Stimulated activated CD8-positive, alpha-beta memory T cell treated with anti-CD3 and anti-CD28 coated beads, Interleukin-4, amount 100 ng/mL, for 48 hours (primary cell): ENCODE data around the gene VPS39.

Experiments
- DNase-seq: peaks from one replicate; pipeline ENCODE4 v3.0.0-alpha.2; 2020

Gene VPS39

DNA sequence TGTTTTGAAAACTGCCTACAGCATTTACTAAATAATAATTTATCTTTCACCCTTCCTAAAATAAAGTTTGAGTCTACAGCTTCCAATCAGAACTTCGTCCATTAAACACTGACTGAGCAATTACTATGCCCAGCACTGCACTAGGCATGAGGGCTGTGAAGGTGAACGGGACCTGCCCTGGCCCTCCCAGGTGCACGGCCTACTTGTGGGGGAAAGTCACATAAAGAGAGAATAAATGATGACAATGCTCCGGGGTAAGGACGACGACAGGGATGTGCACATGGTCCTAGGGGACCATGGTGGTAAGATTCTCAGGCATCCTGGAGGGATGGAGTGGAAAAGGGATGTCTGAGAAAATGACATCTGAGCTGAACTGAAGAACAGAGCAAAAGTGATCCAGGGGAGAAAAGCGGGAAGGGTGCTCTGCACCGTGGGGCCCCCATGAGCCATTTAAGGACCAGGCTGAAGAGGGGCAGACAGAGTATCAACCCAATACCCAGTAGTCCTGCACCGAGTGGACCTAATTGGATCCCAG lies 63.2 kb downstream of the VPS39 start:
- no peak for DNase-seq

DNA sequence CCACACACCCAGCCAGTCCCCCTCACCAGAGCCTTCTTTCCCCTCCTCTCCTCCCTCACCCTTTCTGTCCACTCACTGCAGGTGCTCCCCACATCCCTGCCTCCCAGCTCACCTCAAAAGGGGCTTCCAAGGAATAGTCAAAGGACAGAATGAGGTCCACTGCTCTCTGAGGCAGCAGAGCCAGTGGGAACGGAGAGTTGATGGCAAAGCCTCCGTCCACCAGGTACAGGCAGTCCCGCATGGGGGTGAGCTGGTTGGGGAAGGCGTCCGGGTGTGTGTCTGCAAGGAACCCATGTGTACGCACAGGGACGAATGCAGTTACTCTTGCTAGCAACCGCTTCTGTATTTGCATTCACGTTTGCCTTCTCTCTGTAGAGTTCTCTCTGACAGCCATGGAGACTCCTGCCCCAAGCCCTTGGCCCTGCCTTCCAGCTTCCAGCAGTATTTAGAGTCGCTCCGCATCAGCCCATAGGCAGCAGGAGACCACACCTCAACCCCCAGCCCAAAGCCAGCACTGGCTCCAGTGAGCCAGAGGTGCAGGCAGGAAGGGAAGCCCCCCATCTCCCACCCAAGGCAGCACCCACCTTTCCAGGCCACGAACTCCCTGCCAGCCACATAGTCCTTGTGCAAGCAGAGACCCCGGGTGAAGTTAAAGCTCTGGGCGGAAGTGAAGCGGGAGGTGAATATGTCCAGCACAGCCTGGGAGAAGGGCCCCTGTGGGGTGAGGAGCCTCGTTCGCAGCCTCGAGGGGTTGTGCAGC lies 64.1 kb downstream of the VPS39 start:
- DNase-seq, result no peak

DNA sequence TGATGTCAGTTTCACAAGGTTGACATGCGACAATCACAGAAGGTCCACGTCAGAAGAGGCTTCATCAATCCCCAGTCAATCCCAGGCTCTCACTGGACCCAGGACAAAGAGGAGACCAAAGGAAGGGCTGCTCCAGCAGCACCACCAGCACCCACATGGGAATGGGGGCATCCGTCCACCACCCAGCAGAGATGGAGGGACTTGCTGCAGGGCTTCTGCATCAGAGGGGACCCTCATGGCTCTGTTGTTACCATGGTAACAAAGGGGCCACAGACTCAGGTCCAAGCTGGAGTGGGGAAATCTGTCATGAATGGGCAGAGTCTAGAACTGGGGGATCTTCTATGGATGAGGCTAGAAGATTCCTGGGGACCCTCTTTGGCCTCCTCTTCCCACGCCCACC lies 64.7 kb downstream of the VPS39 start:
- DNase-seq, result no peak

DNA sequence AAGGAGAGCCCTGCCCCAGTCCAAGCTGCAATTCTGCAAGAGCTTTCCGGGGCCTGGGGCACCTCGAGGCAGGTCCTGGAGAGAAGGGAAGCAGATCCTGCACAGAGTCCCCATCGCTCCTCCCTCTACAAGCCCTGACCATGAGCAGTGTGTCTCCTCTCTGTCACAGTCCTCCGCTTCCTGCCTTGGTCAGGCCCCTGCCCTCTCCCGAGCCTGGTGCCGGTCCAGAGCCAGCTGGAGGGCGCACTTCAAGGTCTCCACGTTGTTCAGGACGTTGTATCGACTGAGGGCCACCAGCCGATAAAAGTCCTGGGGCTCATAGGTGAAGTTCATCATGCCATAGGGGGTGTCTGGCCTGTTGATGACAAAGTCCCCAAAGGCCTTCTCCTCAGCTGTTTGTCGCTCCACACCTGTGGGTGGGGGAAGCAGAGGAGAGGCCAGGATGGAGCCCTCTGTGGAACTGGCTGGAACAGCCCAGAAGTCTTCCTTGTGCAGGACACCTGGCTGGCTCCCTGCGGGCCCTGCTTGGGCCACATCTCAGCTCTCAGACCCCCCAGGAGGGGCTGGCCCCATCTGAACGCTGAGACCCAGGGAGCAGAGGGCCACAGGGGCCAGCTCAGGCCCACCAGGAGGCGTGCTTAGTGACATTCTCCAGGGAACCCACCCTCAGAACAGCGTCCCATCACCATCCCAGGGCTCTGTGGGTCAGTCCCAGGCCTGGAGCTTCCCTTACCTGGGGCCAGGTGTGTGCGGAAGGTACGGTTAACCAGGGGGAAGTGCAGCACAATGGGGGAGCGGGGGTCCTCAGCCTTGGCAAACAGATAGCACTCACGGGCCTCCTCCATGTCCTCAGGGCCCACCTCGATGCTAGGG lies 66.1 kb downstream of the VPS39 start:
- DNase-seq, result no peak

DNA sequence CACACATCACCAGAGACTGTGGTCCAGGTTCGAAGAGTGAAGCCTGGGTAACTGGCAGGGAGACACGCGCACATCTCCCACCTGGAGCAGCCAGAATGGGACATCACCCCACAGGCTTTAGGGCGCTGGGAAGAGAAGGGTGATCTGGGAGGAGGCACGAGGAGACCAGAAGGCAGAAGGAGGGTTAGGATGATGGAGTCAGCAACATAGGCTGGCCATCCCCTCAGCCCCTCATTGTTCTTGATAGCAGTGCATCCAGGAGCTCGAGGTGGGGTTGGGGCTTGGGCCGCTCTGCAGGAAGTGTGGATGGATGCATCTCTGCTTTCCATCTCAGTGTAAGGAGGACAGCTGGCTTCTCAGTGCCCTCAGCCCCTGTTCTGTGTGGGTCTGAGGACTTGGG lies 66.9 kb downstream of the VPS39 start:
- DNase-seq, result no peak

DNA sequence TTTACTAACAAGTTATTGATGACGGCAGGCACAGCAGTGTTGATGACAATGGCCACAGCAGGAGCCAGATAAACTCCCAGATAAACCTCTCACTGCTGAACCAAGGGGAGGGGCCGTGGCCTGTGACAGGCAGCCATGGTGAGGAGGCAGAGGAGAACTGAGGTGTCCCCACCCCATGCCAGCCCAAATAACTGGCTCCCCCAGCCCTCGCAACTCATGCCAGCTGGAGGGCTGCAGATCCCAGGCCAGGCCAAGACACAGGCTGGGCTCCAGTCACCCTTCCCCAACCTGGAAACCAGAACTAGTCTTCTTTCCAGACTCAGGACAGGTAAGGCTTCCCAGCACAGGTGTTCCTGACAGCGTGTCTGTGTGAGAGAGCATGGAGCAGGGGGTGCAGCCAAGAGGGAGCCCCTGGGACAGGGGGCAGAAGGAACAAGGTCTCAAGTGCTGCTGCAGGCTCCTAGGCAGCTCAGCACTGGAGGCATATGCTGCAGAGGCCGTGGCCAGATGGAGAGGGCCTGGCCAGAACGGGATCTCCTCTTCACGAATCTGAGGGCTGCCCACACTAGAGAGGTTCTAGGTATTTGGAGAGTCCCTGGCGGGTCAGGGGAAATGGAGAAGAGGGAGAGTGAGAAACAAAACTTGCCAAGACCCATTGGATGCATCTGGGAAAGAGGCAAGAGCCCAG lies 67.6 kb downstream of the VPS39 start:
- no peak for DNase-seq

DNA sequence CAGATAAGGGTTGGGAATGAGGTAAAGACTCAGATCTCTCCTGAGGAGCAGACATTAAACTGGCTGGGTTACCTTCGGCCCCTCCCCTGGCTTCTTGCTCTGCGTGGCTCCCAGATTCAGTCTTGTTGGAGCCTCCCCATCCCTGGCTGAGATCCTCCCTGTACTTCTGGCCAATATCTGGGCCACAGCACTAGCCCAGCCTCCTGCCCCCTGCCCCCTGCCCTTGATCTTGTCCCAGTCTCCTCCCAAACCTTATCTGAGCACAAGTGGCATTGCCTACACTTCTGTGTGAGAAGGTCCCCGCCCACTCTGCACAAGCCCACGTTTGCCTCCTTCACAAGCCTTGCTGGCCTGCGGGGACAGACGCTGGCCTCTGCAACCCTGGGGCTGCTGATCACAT lies 68.5 kb downstream of the VPS39 start:
- DNase-seq, result no peak

DNA sequence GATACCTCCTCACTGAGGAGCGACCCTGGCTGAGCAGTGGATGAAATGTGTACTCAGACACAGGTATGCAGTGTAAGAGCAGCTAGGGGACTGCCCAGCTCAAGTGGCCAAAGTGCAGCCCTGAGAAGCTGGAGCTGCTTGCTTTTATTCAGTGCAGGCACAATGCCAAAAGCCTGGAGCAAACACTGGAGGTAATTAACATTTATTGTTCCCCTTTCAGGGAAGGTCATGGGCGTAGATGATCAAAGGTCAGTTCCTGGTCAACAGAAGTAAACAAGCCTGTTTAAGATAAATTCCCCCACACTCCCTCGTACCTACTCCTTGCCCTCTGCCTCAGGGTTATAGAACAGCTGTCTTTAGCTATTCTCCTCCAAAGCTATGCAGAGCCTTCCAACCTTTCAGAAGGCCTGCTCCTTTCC lies 69.1 kb downstream of the VPS39 start:
- DNase-seq, result no peak

DNA sequence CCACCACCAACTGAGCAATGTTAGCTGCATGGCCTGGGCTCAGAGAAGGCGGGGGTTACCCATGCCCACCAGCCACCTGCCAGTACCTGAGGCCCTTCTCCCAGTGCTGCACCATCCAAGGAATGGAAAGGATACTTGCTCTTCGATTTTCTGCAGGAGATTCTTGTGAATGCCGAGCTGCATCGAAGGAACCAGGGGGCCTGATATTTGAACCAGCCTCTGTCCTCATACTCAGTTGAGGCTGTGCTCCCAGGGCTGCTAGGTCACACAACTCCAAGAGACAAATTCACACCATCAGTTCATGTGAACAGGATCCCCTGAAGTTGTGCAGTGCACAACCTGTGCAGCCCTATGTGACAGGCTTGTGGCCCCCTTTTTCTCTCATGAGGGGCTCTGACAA lies 69.7 kb downstream of the VPS39 start:
- DNase-seq, result no peak

DNA sequence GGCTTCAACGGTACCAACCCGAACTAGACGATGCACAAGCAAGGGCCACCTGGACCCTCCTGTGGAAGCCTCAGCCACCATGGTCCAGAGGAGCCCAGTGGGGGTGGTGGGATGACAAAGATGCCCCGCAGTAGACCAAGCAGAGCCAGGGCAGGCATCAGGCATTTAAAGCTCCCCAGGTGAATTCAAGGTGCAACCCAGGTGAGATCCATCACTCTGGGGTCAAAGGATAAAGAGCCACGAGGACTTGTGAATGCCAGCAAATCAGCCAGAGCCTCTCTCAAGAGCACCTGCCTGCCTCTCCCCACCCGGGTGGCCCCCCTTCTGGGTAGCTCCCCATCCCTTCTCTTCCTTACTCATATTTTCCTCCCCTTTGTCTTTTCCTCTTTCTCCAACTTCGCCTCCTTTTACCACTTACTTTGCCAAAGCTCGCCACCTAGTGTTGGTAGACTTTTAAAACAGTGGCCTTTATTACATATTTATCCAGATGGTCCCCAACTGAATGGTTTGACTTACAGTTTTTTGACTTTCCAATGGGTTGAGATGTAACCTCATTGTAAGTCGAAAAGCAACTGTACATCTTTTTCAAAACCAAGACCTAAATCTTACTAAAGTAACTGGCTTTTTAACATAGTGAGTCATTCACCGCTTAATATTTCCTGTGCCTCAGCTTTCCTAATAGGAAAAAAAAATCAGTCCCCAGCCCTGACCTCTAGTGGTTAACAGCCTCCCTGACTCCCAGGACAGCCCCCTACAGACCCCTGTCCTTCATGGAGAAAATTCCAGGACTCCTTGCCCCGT lies 70.4 kb downstream of the VPS39 start:
- no peak for DNase-seq

DNA sequence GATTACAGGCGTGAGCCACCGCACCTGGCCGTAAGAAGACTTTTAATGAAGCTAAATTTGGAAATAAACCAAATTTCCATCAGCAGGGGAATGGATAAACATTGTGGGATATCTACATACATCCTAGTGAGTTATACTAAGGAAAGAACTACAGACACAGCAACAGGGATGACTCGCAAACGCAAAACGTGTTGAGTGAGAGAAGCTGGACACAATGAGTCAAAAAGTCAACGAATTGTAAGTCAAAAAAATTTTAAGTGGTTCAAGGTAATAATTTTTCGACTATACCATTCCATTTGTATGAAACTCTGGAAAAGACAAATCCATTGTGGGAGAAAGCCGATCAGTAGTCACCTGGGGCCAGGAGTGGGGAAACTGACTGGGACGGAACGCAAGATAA lies 71.6 kb downstream of the VPS39 start:
- DNase-seq, result no peak

DNA sequence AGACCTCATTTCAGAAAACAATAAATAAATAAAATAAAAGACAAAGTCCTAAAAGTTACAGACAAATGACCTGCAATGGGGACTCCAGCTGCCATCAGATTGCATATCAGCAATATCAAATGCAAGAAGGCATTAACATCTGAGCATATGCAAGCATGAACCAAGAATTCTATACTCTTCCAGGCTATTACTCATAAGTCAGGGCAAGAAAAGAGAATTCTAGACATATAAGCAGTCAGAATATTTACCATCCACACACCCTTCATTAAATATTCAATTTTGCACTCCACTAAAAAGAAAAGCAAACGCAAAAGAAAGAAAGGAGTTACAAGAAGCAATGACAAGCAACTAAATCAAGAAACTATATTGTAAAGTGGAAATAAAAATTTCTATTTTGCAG lies 72.8 kb downstream of the VPS39 start:
- DNase-seq, result no peak

DNA sequence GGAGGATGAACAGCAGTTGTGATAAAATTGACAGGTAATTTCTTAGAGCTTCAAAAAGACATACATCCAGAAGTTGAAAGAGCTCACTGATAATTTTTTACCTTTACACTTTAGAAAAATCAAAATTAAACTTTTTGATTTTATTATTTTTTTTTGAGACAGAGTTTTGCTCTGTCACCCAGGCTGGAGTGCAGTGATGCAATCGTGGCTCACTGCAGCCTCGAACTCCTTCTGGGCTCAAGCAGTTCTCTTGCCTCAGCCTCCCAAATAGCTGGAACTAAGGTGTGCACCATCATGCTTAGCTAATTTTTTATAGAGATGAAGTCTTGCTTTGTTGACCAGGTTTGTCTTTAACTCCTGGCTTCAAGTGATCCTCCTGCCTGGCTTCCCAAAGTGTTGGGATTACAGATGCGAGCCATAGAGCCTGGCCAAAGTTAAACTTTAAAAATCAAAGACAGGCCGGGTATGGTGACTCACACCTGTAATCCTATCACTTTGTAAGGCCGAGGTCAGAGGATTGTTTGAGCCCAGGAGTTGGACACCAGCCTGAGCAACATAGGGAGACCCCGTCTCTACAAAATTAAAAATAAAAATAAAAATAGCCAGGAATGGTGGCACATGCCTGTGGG lies 73.4 kb downstream of the VPS39 start:
- DNase-seq, result peak; percentile 11

DNA sequence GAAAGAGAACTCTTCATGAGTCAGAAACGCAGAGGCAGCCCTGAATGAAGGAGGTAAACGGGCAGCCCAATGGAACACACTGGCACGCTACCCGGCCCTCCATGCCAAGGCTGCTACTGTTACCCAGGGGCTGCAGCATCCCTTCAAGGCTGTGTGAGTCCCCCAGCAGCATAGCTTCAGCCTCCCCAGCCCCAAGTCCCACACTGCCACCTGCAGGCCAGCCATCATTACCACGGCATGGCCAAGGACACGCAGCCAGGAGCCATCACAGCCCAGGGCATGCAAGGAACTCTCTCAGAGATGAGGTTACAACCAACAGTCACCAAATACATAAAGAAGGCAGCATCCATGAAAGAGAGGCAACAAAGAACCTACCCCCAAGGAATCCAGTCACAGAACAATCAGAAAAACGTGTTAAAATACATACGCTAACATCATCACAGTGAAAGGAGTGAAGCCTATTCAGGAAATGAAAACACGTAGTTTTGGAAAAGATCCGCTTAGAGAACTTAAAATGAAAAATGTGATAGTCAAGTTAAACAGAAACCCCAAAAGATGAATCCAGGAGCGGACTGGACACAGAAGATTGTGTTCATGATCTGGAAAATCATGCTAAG lies 74.1 kb downstream of the VPS39 start:
- DNase-seq, result peak; percentile 83

DNA sequence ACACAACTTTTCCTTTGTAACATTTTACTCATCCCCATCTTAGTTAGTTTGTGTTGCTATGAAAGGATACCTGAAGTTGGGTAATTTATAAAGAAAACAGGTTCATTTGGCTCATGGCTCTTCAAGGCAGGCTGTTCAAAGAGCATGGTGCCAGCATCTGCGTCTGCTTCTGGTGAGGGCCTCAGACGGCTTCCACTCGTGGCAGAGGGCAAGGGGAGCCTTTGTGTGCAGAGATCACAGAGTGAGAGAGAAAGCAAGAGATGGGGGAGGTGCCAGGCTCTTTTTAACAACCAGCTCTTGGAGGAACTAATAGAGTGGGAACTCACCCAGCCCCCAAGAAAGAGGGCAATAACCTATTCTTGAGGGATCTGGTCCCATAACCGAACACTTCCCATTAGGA lies 74.7 kb downstream of the VPS39 start:
- peak; percentile 16 for DNase-seq

DNA sequence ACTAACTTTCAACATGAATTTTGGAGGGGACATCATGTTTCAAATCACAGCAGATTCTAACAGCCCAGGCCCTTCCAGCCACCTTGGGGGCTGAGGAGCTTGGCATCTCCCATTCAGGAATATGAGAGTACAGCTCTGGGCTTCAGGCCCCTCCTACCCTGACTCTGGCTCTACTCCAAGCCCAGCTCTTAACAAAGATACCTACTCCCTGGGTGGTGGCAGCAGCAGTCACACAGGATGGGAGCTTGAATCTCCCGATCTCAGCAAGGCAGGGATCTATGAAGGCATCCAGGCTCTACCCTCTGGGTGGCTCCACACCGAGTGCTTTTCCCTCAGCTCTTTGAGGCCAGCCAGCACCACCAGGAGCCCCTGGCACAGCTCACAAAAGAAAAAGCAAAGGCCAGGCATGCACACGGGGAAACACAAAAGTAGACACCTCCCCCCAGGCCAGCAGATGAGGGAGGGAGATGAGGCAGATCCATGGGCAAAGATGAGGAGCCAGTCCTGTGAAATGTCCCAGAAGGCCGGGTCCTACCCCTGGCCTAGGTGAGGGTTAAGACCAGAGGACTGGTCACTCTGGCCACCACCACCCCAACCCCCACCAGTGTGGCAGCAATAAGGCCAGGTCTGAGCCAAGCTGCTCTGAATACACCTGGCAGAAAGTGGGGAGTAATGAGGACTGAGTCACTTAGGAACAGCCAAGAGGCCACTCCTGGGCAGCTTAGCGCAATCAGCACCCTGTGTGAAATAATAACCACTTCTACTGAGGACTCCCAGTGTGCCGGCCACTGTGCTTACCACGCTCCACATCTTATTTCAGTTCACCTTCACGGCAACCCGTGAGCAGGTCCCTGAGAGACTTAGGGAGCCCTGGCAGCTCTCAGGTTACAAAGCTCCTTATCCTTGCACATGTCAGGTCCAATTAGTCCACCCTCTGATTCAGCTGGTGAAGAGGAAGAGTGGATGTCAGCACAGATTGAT lies 76.0 kb downstream of the VPS39 start:
- DNase-seq, result peak; percentile 16

DNA sequence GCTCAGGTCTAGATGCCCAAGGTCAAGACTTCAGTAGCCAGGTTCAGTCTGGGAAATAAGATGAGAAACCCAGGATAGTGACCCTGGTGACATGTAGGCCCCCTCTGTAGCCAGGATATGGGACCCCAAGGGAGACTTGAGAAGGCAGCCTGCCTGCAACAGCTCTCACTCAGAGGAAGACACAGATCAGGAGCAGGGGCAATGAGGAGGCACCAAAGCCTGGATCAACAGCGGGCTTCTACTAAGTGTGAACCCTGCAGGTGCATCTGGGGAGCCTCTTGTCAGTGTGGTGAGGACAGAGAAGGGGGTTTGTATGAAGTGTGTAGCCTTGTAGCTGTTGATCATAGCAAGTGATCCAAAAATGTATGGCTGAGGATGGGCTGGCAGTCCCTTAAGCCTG lies 77.1 kb downstream of the VPS39 start:
- DNase-seq, result no peak

DNA sequence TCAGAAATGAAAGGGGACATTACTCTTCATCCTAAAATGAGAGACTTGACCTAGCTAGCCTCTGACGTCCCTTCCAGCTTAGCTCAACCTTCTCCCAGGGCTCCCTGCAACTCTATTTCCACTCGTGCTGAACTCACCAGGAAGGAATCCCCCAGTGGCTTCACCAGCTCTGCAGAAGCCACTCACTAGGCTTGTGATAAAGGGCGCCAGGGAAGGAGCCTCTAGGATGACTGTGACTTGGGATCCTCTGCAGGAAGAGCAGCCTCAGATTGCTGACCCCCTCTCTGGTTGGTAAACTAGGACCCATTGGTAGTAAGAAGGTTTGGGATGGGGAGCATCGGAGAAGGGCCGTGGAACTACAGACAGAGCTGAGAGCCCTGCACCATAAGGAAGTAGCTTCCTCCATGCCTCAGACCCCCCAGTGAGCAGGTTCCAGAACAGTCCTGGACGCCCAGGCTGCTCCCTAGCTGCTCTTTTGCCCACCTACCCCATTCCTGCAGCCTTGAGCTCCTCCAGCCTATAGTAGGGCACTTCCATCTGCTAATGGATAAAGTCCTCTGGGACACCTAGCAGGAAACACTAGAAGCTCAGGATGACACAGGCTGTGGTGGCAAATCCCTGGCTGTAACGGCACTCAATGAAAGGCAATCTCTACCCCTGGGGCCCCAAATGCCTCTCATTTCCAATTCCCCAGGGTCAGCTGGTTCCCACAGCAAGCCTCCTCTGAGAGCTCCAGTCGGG lies 77.7 kb downstream of the VPS39 start:
- peak; percentile 14 for DNase-seq

DNA sequence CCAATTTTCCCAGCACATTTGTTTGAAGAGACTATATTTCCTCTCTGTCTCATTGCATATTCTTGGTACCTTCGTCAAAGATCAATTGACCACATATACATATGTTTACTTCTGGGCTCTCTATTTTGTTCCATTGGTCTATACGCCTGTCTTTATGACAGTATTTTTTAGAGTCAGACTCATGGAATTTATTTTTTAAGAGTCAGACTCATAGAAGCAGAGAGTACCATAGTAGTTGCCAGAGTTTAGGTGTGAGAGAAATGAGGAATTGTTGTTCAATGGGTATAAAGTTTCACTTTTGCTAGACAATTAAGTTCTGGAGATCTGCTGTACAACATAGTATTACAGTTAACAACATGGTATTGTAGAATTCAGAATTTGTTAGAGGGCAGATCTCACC lies 78.7 kb downstream of the VPS39 start:
- DNase-seq, result no peak

DNA sequence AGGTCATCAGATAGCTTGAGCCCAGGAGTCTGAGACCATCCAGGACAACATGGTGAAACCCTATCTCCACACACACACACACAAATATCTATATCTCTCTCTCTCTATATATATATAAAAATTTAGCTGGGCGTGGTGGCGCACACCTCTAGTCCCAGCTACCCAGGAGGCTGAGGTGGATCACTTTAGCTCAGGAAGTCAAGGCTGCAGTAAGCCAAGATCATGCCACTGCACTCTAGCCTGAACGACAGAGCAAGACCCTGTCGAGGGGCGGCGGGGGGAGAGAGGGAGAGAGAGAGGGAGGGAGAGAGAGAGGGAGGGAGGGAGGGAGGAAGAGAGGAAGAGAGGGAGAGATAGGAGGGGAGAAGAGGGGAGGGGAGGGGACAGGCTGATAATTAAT lies 79.6 kb downstream of the VPS39 start:
- no peak for DNase-seq
